RWPE1 (cell line): Measurements from ENCODE around the gene PLA2G4D.

Experiments used
- CTCF ChIA-PET: fragments of 350-600 bp; sonication (Branson Sonifier 250); formaldehyde crosslinking; extraction: SDS; loops from one replicate; lab custom pipeline; 2021; lab: Yijun Ruan, JAX
- POLR2A ChIA-PET: fragments of 400-600 bp; formaldehyde crosslinking; extraction: SDS; loops from one replicate; lab custom pipeline; 2020; ENCODE audit warnings: antibody characterized with exemption; ENCODE audit not compliant: low non-redundant PET; lab: Yijun Ruan, JAX
- DNase-seq: peaks from one replicate; pipeline ENCODE4 v3.0.0; 2012; ENCODE audit warnings: low spot score
- H3K27ac ChIP-seq: fragments of 450-650 bp; 2 replicates; pipeline ENCODE4 v1.5.1; 2017
- TF ChIP-seq, protein P1 (sequence below): fragments of 450-650 bp; conservative IDR thresholded peaks from 2 replicates; pipeline ENCODE4 v1.5.1; 2017; ENCODE audit warnings: low read depth, mild to moderate bottlenecking

The PLA2G4D gene

GRCh38 chr15:42057799-42058646, 36.3 kb downstream of the PLA2G4D start:
- ChIA-PET POLR2A (interaction anchor here (0.7 to 1.0 kb wide), 2 partner anchors 21 to 37 kb away, joined by 3 to 5 read pairs; partner anchors contain the start of gene PLA2G4E), CTCF (interaction anchor here (0.6 to 2.9 kb wide), 8 partner anchors 9 to 80 kb away, joined by 3 to 26 read pairs (median 4); no protein-coding TSS in a partner anchor)
- peak; percentile 30 for DNase-seq
- TF ChIP-seq, protein P1, sequence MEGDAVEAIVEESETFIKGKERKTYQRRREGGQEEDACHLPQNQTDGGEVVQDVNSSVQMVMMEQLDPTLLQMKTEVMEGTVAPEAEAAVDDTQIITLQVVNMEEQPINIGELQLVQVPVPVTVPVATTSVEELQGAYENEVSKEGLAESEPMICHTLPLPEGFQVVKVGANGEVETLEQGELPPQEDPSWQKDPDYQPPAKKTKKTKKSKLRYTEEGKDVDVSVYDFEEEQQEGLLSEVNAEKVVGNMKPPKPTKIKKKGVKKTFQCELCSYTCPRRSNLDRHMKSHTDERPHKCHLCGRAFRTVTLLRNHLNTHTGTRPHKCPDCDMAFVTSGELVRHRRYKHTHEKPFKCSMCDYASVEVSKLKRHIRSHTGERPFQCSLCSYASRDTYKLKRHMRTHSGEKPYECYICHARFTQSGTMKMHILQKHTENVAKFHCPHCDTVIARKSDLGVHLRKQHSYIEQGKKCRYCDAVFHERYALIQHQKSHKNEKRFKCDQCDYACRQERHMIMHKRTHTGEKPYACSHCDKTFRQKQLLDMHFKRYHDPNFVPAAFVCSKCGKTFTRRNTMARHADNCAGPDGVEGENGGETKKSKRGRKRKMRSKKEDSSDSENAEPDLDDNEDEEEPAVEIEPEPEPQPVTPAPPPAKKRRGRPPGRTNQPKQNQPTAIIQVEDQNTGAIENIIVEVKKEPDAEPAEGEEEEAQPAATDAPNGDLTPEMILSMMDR = no peak
- H3K27ac ChIP-seq = peak overlapping the region; percentile 98

DNA sequence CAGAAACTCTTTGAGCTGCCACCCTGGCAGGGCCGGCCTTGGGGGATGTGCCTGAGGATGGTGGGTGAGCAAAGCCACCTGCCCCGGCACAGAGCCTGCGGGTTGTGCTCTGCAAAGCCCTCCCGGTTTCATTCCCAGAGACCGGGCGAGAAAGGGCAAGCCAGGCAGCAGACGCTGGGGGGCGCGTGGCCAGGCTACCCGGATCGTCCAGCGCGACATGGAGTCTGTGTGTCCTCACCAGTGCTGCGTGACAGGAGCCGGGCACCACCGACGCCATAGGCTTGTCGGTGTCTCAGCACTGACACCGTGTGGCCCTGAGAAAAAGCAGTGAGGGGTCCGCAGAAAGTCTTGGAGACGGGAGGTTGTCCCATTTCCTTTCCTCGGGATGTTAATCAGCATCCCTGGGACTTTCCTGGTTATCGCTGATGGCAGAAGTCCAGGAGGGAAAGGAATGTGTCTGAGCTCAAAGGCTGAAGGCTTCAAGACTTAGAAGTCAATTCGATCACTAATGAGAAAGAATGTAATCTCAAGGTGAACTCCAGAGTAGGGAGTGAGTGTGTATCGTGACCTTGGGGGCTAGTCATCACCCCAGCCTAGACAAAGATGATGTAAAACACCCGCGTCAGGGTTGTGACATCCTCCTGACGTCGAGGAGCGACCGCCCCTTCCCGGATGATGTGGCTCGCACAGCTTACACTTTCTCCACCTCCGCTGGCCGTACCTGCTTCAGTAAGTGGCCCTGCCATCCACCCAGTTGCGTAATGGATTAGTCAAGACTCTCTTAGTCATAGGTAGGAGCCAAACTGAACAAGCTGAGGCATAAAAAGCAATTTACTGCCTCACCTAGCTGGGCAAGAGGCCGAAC, 37.2 kb downstream of the PLA2G4D start:
- ChIA-PET CTCF (interaction anchor here (0.6 to 2.9 kb wide), 12 partner anchors 8 to 165 kb away, joined by 3 to 26 read pairs (median 4); partner anchors contain the start of gene EHD4), POLR2A (interaction anchor here (0.7 to 1.0 kb wide), 2 partner anchors 20 to 36 kb away, joined by 3 to 5 read pairs; partner anchors contain the start of gene PLA2G4E)
- DNase-seq = peak; percentile 98
- TF ChIP-seq, protein P1 = peak; percentile 91
- H3K27ac ChIP-seq = peak overlapping the region; percentile 98

DNA sequence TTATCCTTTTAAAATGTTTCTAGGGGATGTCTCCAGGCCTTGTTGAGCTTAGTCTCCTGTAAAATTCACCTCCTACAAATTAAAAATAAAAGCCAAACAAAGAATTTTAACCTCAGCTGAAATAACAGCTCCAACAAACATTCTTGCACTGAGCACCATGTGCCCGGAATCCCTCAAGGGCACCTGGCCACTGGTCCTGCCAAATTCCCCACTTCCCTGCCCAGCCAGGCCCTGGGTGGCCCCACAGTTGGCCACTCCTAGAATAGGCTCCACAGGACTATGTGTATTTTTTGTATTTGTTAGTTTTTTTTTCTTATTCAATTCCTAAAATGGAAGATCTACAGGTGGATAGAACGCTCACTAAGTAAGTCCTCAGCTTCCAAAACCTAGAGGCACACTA, 40.4 kb downstream of the PLA2G4D start:
- ChIA-PET CTCF (interaction anchor here (0.9 kb wide), 1 partner anchor 30 kb away, joined by 3 read pairs; no protein-coding TSS in a partner anchor), POLR2A (interaction anchor here (0.7 kb wide), 1 partner anchor 23 kb away, joined by 3 read pairs; no protein-coding TSS in a partner anchor)
- H3K27ac ChIP-seq = peak overlapping the region; percentile 25; the same call in 1 of the 2 replicates
- DNase-seq = no peak
- TF ChIP-seq, protein P1 = no peak

- ChIA-PET POLR2A (no interaction called here), CTCF (interaction anchor here (0.9 kb wide), 1 partner anchor 31 kb away, joined by 3 read pairs; no protein-coding TSS in a partner anchor)
- TF ChIP-seq, protein P1 = no peak
- no peak for DNase-seq
- no peak overlapping the region for H3K27ac ChIP-seq
These were observed 41.4 kb downstream of the PLA2G4D start for GRCh38 chr15:42053010-42053409.

- no peak overlapping the region for H3K27ac ChIP-seq
- CTCF ChIA-PET = interaction anchor here (0.5 to 1.2 kb wide), 3 partner anchors 49 to 61 kb away, joined by 3 to 11 read pairs (median 3); no protein-coding TSS in a partner anchor
- TF ChIP-seq, protein P1 = no peak
- no peak for DNase-seq
- POLR2A ChIA-PET = no interaction called here
These were observed 43.7 kb downstream of the PLA2G4D start for GRCh38 chr15:42050484-42051255.
